Keratinocyte (primary cell): ENCODE data around the gene ERC2. TPM values are rescaled to one million over a fixed set of nuclear protein-coding genes. Genes with fewer than 3 reads are reported as not detected.

ENCODE experiments used
- DNase-seq: peaks from one replicate; pipeline ENCODE4 v3.0.0-alpha.2; 2011; ENCODE audit warnings: low read depth, missing footprints, low spot score
- FAIRE-seq: peaks from 2 replicates; lab custom pipeline; 2011; peaks lifted over from hg19 to GRCh38; lab: Jason Lieb, UNC
- H2AFZ ChIP-seq: 2 replicates; pipeline ENCODE4 v1.6.0; 2012; ENCODE audit warnings: low read length, control low read depth, inconsistent platforms; ENCODE audit not compliant: control insufficient read depth
- H3K27ac ChIP-seq: 2 replicates; pipeline ENCODE4 v1.5.1; 2011; ENCODE audit warnings: low read length; ENCODE audit not compliant: control insufficient read depth, insufficient read depth
- H3K27me3 ChIP-seq: 3 replicates; pipeline ENCODE4 v1.6.0; 2011; ENCODE audit warnings: low read length; ENCODE audit not compliant: control insufficient read depth, insufficient read depth; ENCODE audit errors: extremely low read depth
- H3K36me3 ChIP-seq, 2 experiments: 2 replicates in 1 of 2; 3 replicates in 1 of 2; pipeline ENCODE4 v1.5.1; 2011; ENCODE audit warnings: low read length in 2 of 2, mild to moderate bottlenecking in 1 of 2; ENCODE audit not compliant: control insufficient read depth in 2 of 2, insufficient read depth in 2 of 2; ENCODE audit errors: extremely low read depth in 1 of 2
- H3K4me1 ChIP-seq: 3 replicates; pipeline ENCODE4 v1.5.1; 2011; ENCODE audit warnings: low read length; ENCODE audit not compliant: control insufficient read depth, insufficient read depth; ENCODE audit errors: extremely low read depth
- H3K4me2 ChIP-seq: 3 replicates; pipeline ENCODE4 v1.6.0; 2011; ENCODE audit warnings: low read depth, low read length; ENCODE audit not compliant: control insufficient read depth, insufficient read depth; ENCODE audit errors: extremely low read depth
- H3K4me3 ChIP-seq, 3 experiments: fragments of 200-600 bp in 1 of 3; sonication (generic) in 1 of 3; 2 replicates in 2 of 3; 3 replicates in 1 of 3; pipeline ENCODE4 v1.5.1; 2011 to 2016; ENCODE audit warnings: low read length in 3 of 3, mild to moderate bottlenecking in 3 of 3, control low read depth in 2 of 3, inconsistent platforms in 1 of 3, low read depth in 1 of 3, mixed read lengths in 1 of 3, mixed run types in 1 of 3, moderate library complexity in 1 of 3; ENCODE audit not compliant: control insufficient read depth in 2 of 3, insufficient read depth in 2 of 3; ENCODE audit errors: extremely low read depth in 1 of 3
- H3K79me2 ChIP-seq: 2 replicates; pipeline ENCODE4 v1.6.0; 2012; ENCODE audit warnings: low read length; ENCODE audit not compliant: control insufficient read depth, insufficient read depth
- H3K9ac ChIP-seq: 3 replicates; pipeline ENCODE4 v1.6.0; 2011; ENCODE audit warnings: low read length; ENCODE audit not compliant: control insufficient read depth, insufficient read depth; ENCODE audit errors: extremely low read depth
- H3K9me1 ChIP-seq: 3 replicates; pipeline ENCODE4 v1.6.0; 2011; ENCODE audit warnings: low read length; ENCODE audit not compliant: control insufficient read depth, insufficient read depth; ENCODE audit errors: extremely low read depth
- H3K9me3 ChIP-seq: 2 replicates; pipeline ENCODE4 v1.5.1; 2012; ENCODE audit warnings: low read depth, low read length; ENCODE audit not compliant: control insufficient read depth
- H4K20me1 ChIP-seq: 3 replicates; pipeline ENCODE4 v1.6.0; 2011; ENCODE audit warnings: low read length; ENCODE audit not compliant: control insufficient read depth, insufficient read depth; ENCODE audit errors: extremely low read depth
- EZH2 ChIP-seq: IDR thresholded peaks from one replicate; pipeline ENCODE4 v1.6.1; 2012; ENCODE audit warnings: inconsistent platforms, mild to moderate bottlenecking, low read length, moderate library complexity
- dilution Hi-C: fragments of 300-500 bp; cut with MboI; formaldehyde crosslinking; loops from one replicate; pipeline ENCODE4 v1.7.0; 2020; ENCODE audit warnings: low sequenced_read_pairs; ENCODE audit not compliant: extremely low pct_ligation_motif_present
- polyA plus RNA-seq, 5 experiments: library from polyadenylated mRNA; depleted of rRNA in 3 of 5; stranded (reverse) in 3 of 5; stranded (forward) in 1 of 5; unstranded in 1 of 5; fragments of >200 nt; gene quantifications; 1 replicate in 1 of 5; 2 replicates in 3 of 5; 3 replicates in 1 of 5; pipeline versions ENCODE4 v1.2.1 to v1.2.3, GENCODE V29; 2011 to 2012; ENCODE audit warnings: missing spikeins in 2 of 5, low read depth in 1 of 5, low replicate concordance in 1 of 5
- TF ChIP-seq, protein P1 (sequence below), 3 experiments: IDR thresholded peaks in 1 of 3; conservative IDR thresholded peaks in 1 of 3; optimal IDR thresholded peaks in 1 of 3; 2 replicates in 2 of 3; 3 replicates in 1 of 3; pipeline versions ENCODE3 to v1.5.1; 2011; ENCODE audit warnings: low read length in 3 of 3, mild to moderate bottlenecking in 3 of 3, moderate library complexity in 2 of 3, control low read depth in 1 of 3, inconsistent platforms in 1 of 3; ENCODE audit not compliant: insufficient read depth in 2 of 3; ENCODE audit errors: extremely low read depth in 1 of 3

The ERC2 gene
- polyA plus RNA-seq, 1 donor (not counting 4 experiments of a cell fraction or from before 2014, with no cell fraction given): 0.08 TPM

GRCh38 chr3:55708921-55709320 lies 759.3 kb downstream of the ERC2 start:
- TF ChIP-seq EZH2: no peak
- TF ChIP-seq, protein P1, sequence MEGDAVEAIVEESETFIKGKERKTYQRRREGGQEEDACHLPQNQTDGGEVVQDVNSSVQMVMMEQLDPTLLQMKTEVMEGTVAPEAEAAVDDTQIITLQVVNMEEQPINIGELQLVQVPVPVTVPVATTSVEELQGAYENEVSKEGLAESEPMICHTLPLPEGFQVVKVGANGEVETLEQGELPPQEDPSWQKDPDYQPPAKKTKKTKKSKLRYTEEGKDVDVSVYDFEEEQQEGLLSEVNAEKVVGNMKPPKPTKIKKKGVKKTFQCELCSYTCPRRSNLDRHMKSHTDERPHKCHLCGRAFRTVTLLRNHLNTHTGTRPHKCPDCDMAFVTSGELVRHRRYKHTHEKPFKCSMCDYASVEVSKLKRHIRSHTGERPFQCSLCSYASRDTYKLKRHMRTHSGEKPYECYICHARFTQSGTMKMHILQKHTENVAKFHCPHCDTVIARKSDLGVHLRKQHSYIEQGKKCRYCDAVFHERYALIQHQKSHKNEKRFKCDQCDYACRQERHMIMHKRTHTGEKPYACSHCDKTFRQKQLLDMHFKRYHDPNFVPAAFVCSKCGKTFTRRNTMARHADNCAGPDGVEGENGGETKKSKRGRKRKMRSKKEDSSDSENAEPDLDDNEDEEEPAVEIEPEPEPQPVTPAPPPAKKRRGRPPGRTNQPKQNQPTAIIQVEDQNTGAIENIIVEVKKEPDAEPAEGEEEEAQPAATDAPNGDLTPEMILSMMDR (optimal IDR thresholded peaks at IDR 0.05 in 1 of 3, IDR thresholded peaks at IDR 0.05 in 1 of 3, conservative IDR thresholded peaks at IDR 0.05 in 1 of 3; ENCODE audit: extremely low read depth in 1 of 3, insufficient read depth in 2 of 3, low read length in 3 of 3): no peak
- H3K36me3 ChIP-seq: no peaks in the 10 kb centered on the region
- H3K9me1 ChIP-seq: no peaks in the 10 kb centered on the region
- no peak overlapping the region for H3K4me2 ChIP-seq
- DNase-seq: no peak
- H3K79me2 ChIP-seq: no peaks in the 10 kb centered on the region
- H2AFZ ChIP-seq: no peak overlapping the region
- no peak overlapping the region for H3K9ac ChIP-seq
- H3K27ac ChIP-seq: no peak overlapping the region
- no peaks in the 10 kb centered on the region for H4K20me1 ChIP-seq
- dilution Hi-C loops: no loop called here
- no peaks in the 10 kb centered on the region for H3K27me3 ChIP-seq
- no peaks in the 10 kb centered on the region for H3K9me3 ChIP-seq
- H3K4me3 ChIP-seq: no peak overlapping the region
- H3K4me1 ChIP-seq: no peaks in the 10 kb centered on the region
- FAIRE-seq: no peak

GRCh38 chr3:55708242-55708641 lies 760.0 kb downstream of the ERC2 start:
- FAIRE-seq (no peak), DNase-seq (no peak)
- Histone ChIP-seq H3K9ac (no peak overlapping the region), H3K27ac (no peak overlapping the region), H3K79me2 (no peaks in the 10 kb centered on the region), H2AFZ (no peak overlapping the region), H3K4me3 (no peak overlapping the region), H3K27me3 (no peaks in the 10 kb centered on the region), H3K36me3 (no peaks in the 10 kb centered on the region), H3K4me1 (no peaks in the 10 kb centered on the region), H3K4me2 (no peak overlapping the region), H4K20me1 (no peaks in the 10 kb centered on the region), H3K9me1 (no peaks in the 10 kb centered on the region), H3K9me3 (no peaks in the 10 kb centered on the region)
- dilution Hi-C loops: no loop called here
- TF ChIP-seq, protein P1 (optimal IDR thresholded peaks at IDR 0.05 in 1 of 3, IDR thresholded peaks at IDR 0.05 in 1 of 3, conservative IDR thresholded peaks at IDR 0.05 in 1 of 3; ENCODE audit: extremely low read depth in 1 of 3, insufficient read depth in 2 of 3, low read length in 3 of 3): no peak
- TF ChIP-seq EZH2: no peak
